GM12878 (cell line): ENCODE measurements around the gene CPLANE2. TPM values are rescaled to one million over a fixed set of nuclear protein-coding genes. Genes with fewer than 3 reads are reported as not detected.

Experiments
- ATAC-seq: fragments of 200-7000 bp; cut with Tn5 transposase; 3 replicates; pipeline ENCODE4 v1.9.1; 2020; ENCODE audit warnings: mild to moderate bottlenecking, moderate library complexity
- BruUV-seq: library from RNA; stranded (reverse); fragments of 400-500 nt; replicated peaks from 2 replicates; lab custom pipeline; 2021; lab: Mats Ljungman, UMichigan
- CTCF ChIA-PET: fragments of 300-600 bp; sonication (Branson Sonifier 250); formaldehyde crosslinking; extraction: SDS; loops from one replicate; lab custom pipeline; 2021; ENCODE audit warnings: inconsistent platforms; lab: Yijun Ruan, JAX
- POLR2A ChIA-PET: fragments of 350-600 bp; formaldehyde crosslinking; extraction: SDS; loops from one replicate; lab custom pipeline; 2021; ENCODE audit warnings: inconsistent platforms; lab: Charles Lee
- RAD21 ChIA-PET: fragments of 300-600 bp; sonication (Branson Sonifier 250); formaldehyde crosslinking; loops from one replicate; lab custom pipeline; 2023; ENCODE audit warnings: antibody characterized with exemption; ENCODE audit not compliant: unreplicated experiment; lab: Charles Lee
- SMC1A ChIA-PET: fragments of 300-600 bp; sonication (Branson Sonifier 250); formaldehyde crosslinking; loops from one replicate; lab custom pipeline; 2023; ENCODE audit not compliant: unreplicated experiment, uncharacterized antibody; lab: Charles Lee
- DNase-seq: peaks from one replicate; pipeline ENCODE4 v3.0.0-alpha.2; 2011; ENCODE audit warnings: low read depth, low spot score
- FAIRE-seq: peaks from 3 replicates; lab custom pipeline; 2011; peaks lifted over from hg19 to GRCh38; lab: Jason Lieb, UNC
- H2AFZ ChIP-seq: 2 replicates; pipeline ENCODE4 v1.6.0; 2011; ENCODE audit warnings: low read depth, low read length, control low read depth; ENCODE audit not compliant: control insufficient read depth
- H3K27ac ChIP-seq: 2 replicates; pipeline ENCODE4 v1.5.1; 2011; ENCODE audit warnings: control low read depth; ENCODE audit not compliant: control insufficient read depth, insufficient read depth
- H3K27me3 ChIP-seq, 2 experiments: replicated peaks in 1 of 2; 2 replicates each; pipeline versions ENCODE4 v1.6.0 to v1.6.1; 2011; ENCODE audit warnings: low read length in 1 of 2; ENCODE audit not compliant: control insufficient read depth in 2 of 2, insufficient read depth in 2 of 2
- H3K36me3 ChIP-seq, 2 experiments: 2 replicates each; pipeline ENCODE4 v1.5.1; 2011; ENCODE audit warnings: low read length in 1 of 2; ENCODE audit not compliant: control insufficient read depth in 2 of 2, insufficient read depth in 2 of 2
- H3K4me1 ChIP-seq: 2 replicates; pipeline ENCODE4 v1.6.1; 2011; ENCODE audit warnings: mild to moderate bottlenecking, low read length, moderate library complexity, mixed read lengths; ENCODE audit not compliant: control insufficient read depth, insufficient read depth
- H3K4me2 ChIP-seq: 2 replicates; pipeline ENCODE4 v1.6.0; 2011; ENCODE audit warnings: control low read depth; ENCODE audit not compliant: control insufficient read depth, insufficient read depth
- H3K4me3 ChIP-seq: fragments of 200-600 bp; sonication (generic); 2 replicates; pipeline ENCODE4 v1.5.1; 2016
- H3K79me2 ChIP-seq: 2 replicates; pipeline ENCODE4 v1.6.0; 2011; ENCODE audit warnings: low read length; ENCODE audit not compliant: control insufficient read depth, insufficient read depth
- H3K9ac ChIP-seq: 2 replicates; pipeline ENCODE4 v1.8.0; 2011; ENCODE audit warnings: low read length, control low read depth, mixed read lengths; ENCODE audit not compliant: control insufficient read depth, insufficient read depth
- H3K9me3 ChIP-seq: replicated peaks from 3 replicates; pipeline ENCODE4 v1.5.1; 2011; ENCODE audit warnings: mild to moderate bottlenecking, low read length; ENCODE audit not compliant: control insufficient read depth, insufficient read depth
- H4K20me1 ChIP-seq: 2 replicates; pipeline ENCODE4 v1.6.0; 2011; ENCODE audit not compliant: control insufficient read depth, insufficient read depth
- GATAD2B ChIP-seq: fragments of 450-650 bp; conservative IDR thresholded peaks from 2 replicates; pipeline ENCODE4 v1.6.1; 2017; ENCODE audit warnings: low read depth, mild to moderate bottlenecking, moderate library complexity
- LARP7 ChIP-seq: fragments of 450-650 bp; IDR thresholded peaks from 2 replicates; pipeline ENCODE4 v1.6.1; 2017; ENCODE audit warnings: mild to moderate bottlenecking
- MEF2A ChIP-seq: IDR thresholded peaks from 2 replicates; pipeline ENCODE4 v1.6.1; 2011; ENCODE audit warnings: low read depth, mild to moderate bottlenecking, low read length, moderate library complexity; ENCODE audit not compliant: insufficient read depth
- MXI1 ChIP-seq: fragments of 150-350 bp; IDR thresholded peaks from 2 replicates; pipeline ENCODE4 v1.6.1; 2011; ENCODE audit warnings: low read depth, mild to moderate bottlenecking, inconsistent platforms, low read length, improper control_type of control experiment
- NFIC ChIP-seq: IDR thresholded peaks from 2 replicates; pipeline ENCODE4 v1.6.1; 2012; ENCODE audit warnings: low read depth, mild to moderate bottlenecking, inconsistent platforms, low read length, moderate library complexity
- PRDM15 ChIP-seq: fragments of 450-650 bp; formaldehyde crosslinking; IDR thresholded peaks from 2 replicates; pipeline ENCODE4 v1.4.0; 2020; ENCODE audit warnings: mild to moderate bottlenecking, moderate library complexity
- SPI1 ChIP-seq: IDR thresholded peaks from 2 replicates; pipeline ENCODE4 v1.6.1; 2011; ENCODE audit warnings: low read depth, mild to moderate bottlenecking, low read length, moderate library complexity, borderline replicate concordance; ENCODE audit not compliant: insufficient read depth
- STAT3 ChIP-seq: IDR thresholded peaks from 2 replicates; pipeline ENCODE4 v1.6.1; 2011; ENCODE audit warnings: low read depth, low read length, improper control_type of control experiment
- TARDBP ChIP-seq: IDR thresholded peaks from 2 replicates; pipeline ENCODE4 v1.6.1; 2016; ENCODE audit warnings: borderline replicate concordance
- USF1 ChIP-seq: IDR thresholded peaks from 2 replicates; pipeline ENCODE4 v1.6.1; 2011; ENCODE audit warnings: borderline replicate concordance, low read depth, mild to moderate bottlenecking, moderate library complexity, mixed read lengths, low read length; ENCODE audit not compliant: insufficient read depth; ENCODE audit errors: extremely low read length
- ZBTB11 ChIP-seq: fragments of 450-650 bp; formaldehyde crosslinking; IDR thresholded peaks from 2 replicates; pipeline ENCODE4 v1.5.0; 2022; ENCODE audit warnings: mild to moderate bottlenecking, missing genetic modification characterization
- ZNF274 ChIP-seq: IDR thresholded peaks from one replicate; pipeline ENCODE4 v1.8.0; 2011; ENCODE audit not compliant: insufficient read length, insufficient read depth
- WGBS: methylation state at CpG from one replicate; pipeline ENCODE4 v1.1.6; 2016; ENCODE audit warnings: low lambda C conversion rate; ENCODE audit not compliant: insufficient replicate concordance, insufficient coverage; ENCODE audit errors: missing lambda C conversion rate; 5-methylcytosine and 5-hydroxymethylcytosine counted together
- in situ Hi-C: fragments of 300-500 bp; cut with MboI; formaldehyde crosslinking; loops from 9 replicates; pipeline ENCODE4 v1.14.3; 2018; ENCODE audit warnings: mixed read lengths
- intact Hi-C: fragments of 100-400 bp; cut with micrococcal nuclease; formaldehyde crosslinking; loops from one replicate; pipeline ENCODE4 v1.14.2; 2022; ENCODE audit not compliant: unreplicated experiment
- polyA plus RNA-seq, 11 experiments: library from polyadenylated mRNA; depleted of rRNA in 4 of 11; unstranded in 6 of 11; stranded (reverse) in 5 of 11; fragments of >200 nt; fragmentation: Nextera tagmentation in 4 of 11; fragmentation: Illumina TruSeq in 1 of 11; extraction: Ambion mirVana in 4 of 11; extraction: Trizol in 1 of 11; gene quantifications; 1 replicate in 1 of 11; 2 replicates in 10 of 11; pipeline versions ENCODE4 v1.2.1 to v1.2.3, GENCODE V29; 2011 to 2016; ENCODE audit warnings: inconsistent platforms in 2 of 11, missing spikeins in 2 of 11, low read depth in 1 of 11
- total RNA-seq, 4 experiments: library from RNA; depleted of rRNA in 3 of 4; stranded (reverse); fragments of >200 nt in 3 of 4; fragmentation: Illumina TruSeq in 1 of 4; extraction: Trizol in 1 of 4; gene quantifications; 2 replicates each; pipeline versions ENCODE4 v1.2.1 to v1.2.3, GENCODE V29; 2013 to 2021

CPLANE2 gene
- total and polyA plus RNA-seq, 10 of the 15 experiments (the other 5 are each of a cell fraction or from before 2014, with no cell fraction given) = 0.09 to 4.5 (median 2.3) TPM; not detected in 1

GRCh38 chr1:16189003-16189402 lies 48.0 kb downstream of the CPLANE2 start:
- no peaks in the 10 kb centered on the region; the same call in 1 of the 2 replicates for H3K4me1 ChIP-seq
- H3K27ac ChIP-seq = no peak overlapping the region
- H3K4me2 ChIP-seq = no peak overlapping the region
- intact Hi-C loops (no loop called here), in situ Hi-C loops (no loop called here)
- no peak overlapping the region for H3K4me3 ChIP-seq
- SMC1A ChIA-PET = interaction anchor here (0.5 to 6.6 kb wide), 12 partner anchors 8 to 568 kb away, joined by 3 to 63 read pairs (median 4); partner anchors contain the start of gene FBXO42
- ATAC-seq (no peak), FAIRE-seq (no peak), DNase-seq (no peak)
- no peaks in the 10 kb centered on the region for H3K36me3 ChIP-seq
- CTCF ChIA-PET = interaction anchor here (0.7 to 15.1 kb wide), 16 partner anchors 10 to 426 kb away, joined by 3 to 375 read pairs (median 4); partner anchors contain the start of gene FAM131C
- H4K20me1 ChIP-seq = no peaks in the 10 kb centered on the region
- no peaks in the 10 kb centered on the region for H3K9me3 ChIP-seq
- H3K27me3 ChIP-seq = no peaks in the 10 kb centered on the region
- RAD21 ChIA-PET = interaction anchor here (0.8 to 12.2 kb wide), 7 partner anchors 10 to 181 kb away, joined by 3 to 223 read pairs (median 4); no protein-coding TSS in a partner anchor
- POLR2A ChIA-PET = interaction anchor here (0.5 to 1.6 kb wide), 2 partner anchors 110 to 371 kb away, joined by 3 to 4 read pairs; no protein-coding TSS in a partner anchor
- WGBS = 0% methylated on average over 6 of the region's 6 CpGs
- BruUV-seq = no TSS peak
- H3K79me2 ChIP-seq = no peaks in the 10 kb centered on the region
- H3K9ac ChIP-seq = no peak overlapping the region
- no peak overlapping the region for H2AFZ ChIP-seq
- TF ChIP-seq TARDBP = no peak
- TF ChIP-seq PRDM15 (CRISPR knock-in tag) = no peak
- TF ChIP-seq MEF2A = no peak
- TF ChIP-seq NFIC = no peak
- no peak for TF ChIP-seq MXI1
- no peak for TF ChIP-seq USF1
- TF ChIP-seq ZBTB11 = no peak
- no peak for TF ChIP-seq LARP7
- TF ChIP-seq ZNF274 = no peak
- no peak for TF ChIP-seq STAT3
- no peak for TF ChIP-seq GATAD2B
- no peak for TF ChIP-seq SPI1
